GM12878 (cell line): ENCODE data around the gene AP5B1. TPM values are rescaled to one million over a fixed set of nuclear protein-coding genes. Genes with fewer than 3 reads are reported as not detected.

ENCODE experiments used
- CBX3 ChIP-seq: fragments of 200-600 bp; sonication (generic); IDR thresholded peaks from 2 replicates; pipeline ENCODE4 v1.6.1; 2016; ENCODE audit warnings: low read depth, borderline replicate concordance
- CREB1 ChIP-seq: IDR thresholded peaks from 2 replicates; pipeline ENCODE4 v1.6.1; 2012; ENCODE audit warnings: low read depth, mild to moderate bottlenecking, inconsistent platforms
- FOXM1 ChIP-seq: IDR thresholded peaks from 2 replicates; pipeline ENCODE4 v1.6.1; 2012; ENCODE audit warnings: low read depth, mild to moderate bottlenecking, inconsistent platforms, low read length, moderate library complexity
- IKZF2 ChIP-seq, 2 experiments: fragments of 450-650 bp; IDR thresholded peaks; 2 replicates each; pipeline ENCODE4 v1.6.1; 2017; ENCODE audit warnings: mild to moderate bottlenecking in 2 of 2, moderate library complexity in 2 of 2
- JUNB ChIP-seq: IDR thresholded peaks from 2 replicates; pipeline ENCODE4 v1.6.1; 2016; ENCODE audit warnings: antibody characterized with exemption, mild to moderate bottlenecking
- JUND ChIP-seq: IDR thresholded peaks from 2 replicates; pipeline ENCODE4 v1.6.1; 2012; ENCODE audit warnings: low read depth, mild to moderate bottlenecking, low read length, improper control_type of control experiment, moderate library complexity
- KLF5 ChIP-seq: fragments of 450-650 bp; IDR thresholded peaks from 2 replicates; pipeline ENCODE4 v1.6.1; 2014; ENCODE audit warnings: mild to moderate bottlenecking; ENCODE audit not compliant: partially characterized antibody
- MYC ChIP-seq: IDR thresholded peaks from 2 replicates; pipeline ENCODE4 v1.6.1; 2011; ENCODE audit warnings: mild to moderate bottlenecking, low read length, moderate library complexity, inconsistent platforms; ENCODE audit not compliant: insufficient read depth, insufficient replicate concordance, insufficient read length, severe bottlenecking
- NFIC ChIP-seq: IDR thresholded peaks from 2 replicates; pipeline ENCODE4 v1.6.1; 2012; ENCODE audit warnings: low read depth, mild to moderate bottlenecking, inconsistent platforms, low read length, moderate library complexity
- NFXL1 ChIP-seq: fragments of 450-650 bp; IDR thresholded peaks from 2 replicates; pipeline ENCODE4 v1.6.1; 2017; ENCODE audit warnings: antibody characterized with exemption, mild to moderate bottlenecking, borderline replicate concordance
- POLR2AphosphoS2 ChIP-seq: IDR thresholded peaks from 2 replicates; pipeline ENCODE4 v1.6.1; 2011; ENCODE audit warnings: low read depth, mild to moderate bottlenecking, low read length, improper control_type of control experiment, moderate library complexity
- RCOR1 ChIP-seq: conservative IDR thresholded peaks from 2 replicates; pipeline ENCODE4 v1.6.1; 2012; ENCODE audit warnings: low read depth, low read length, improper control_type of control experiment
- SP1 ChIP-seq: IDR thresholded peaks from one replicate; pipeline ENCODE4 v1.6.1; 2011; ENCODE audit warnings: low read depth, low read length
- SPI1 ChIP-seq: IDR thresholded peaks from 2 replicates; pipeline ENCODE4 v1.6.1; 2011; ENCODE audit warnings: low read depth, mild to moderate bottlenecking, low read length, moderate library complexity, borderline replicate concordance; ENCODE audit not compliant: insufficient read depth
- SREBF2 ChIP-seq: IDR thresholded peaks from 2 replicates; pipeline ENCODE4 v1.6.1; 2012; ENCODE audit warnings: mild to moderate bottlenecking, low read length
- polyA plus RNA-seq, 11 experiments: library from polyadenylated mRNA; depleted of rRNA in 4 of 11; unstranded in 6 of 11; stranded (reverse) in 5 of 11; fragments of >200 nt; fragmentation: Nextera tagmentation in 4 of 11; fragmentation: Illumina TruSeq in 1 of 11; extraction: Ambion mirVana in 4 of 11; extraction: Trizol in 1 of 11; gene quantifications; 1 replicate in 1 of 11; 2 replicates in 10 of 11; pipeline versions ENCODE4 v1.2.1 to v1.2.3, GENCODE V29; 2011 to 2016; ENCODE audit warnings: inconsistent platforms in 2 of 11, missing spikeins in 2 of 11, low read depth in 1 of 11
- total RNA-seq, 4 experiments: library from RNA; depleted of rRNA in 3 of 4; stranded (reverse); fragments of >200 nt in 3 of 4; fragmentation: Illumina TruSeq in 1 of 4; extraction: Trizol in 1 of 4; gene quantifications; 2 replicates each; pipeline versions ENCODE4 v1.2.1 to v1.2.3, GENCODE V29; 2013 to 2021
- TF ChIP-seq, protein P1 (sequence below): IDR thresholded peaks from 2 replicates; pipeline ENCODE4 v1.6.1; 2012; ENCODE audit warnings: low read depth, low read length, improper control_type of control experiment
- TF ChIP-seq, protein P2 (sequence below): IDR thresholded peaks from 2 replicates; pipeline ENCODE4 v1.6.1; 2011; ENCODE audit warnings: borderline replicate concordance, low read depth, mild to moderate bottlenecking, moderate library complexity, low read length; ENCODE audit not compliant: insufficient read depth, poor library complexity, severe bottlenecking
- TF ChIP-seq, protein P3 (sequence below): IDR thresholded peaks from 2 replicates; pipeline ENCODE4 v1.6.1; 2012; ENCODE audit warnings: low read depth, low read length, improper control_type of control experiment
- TF ChIP-seq, protein P4 (sequence below): IDR thresholded peaks from 2 replicates; pipeline ENCODE4 v1.6.1; 2011; ENCODE audit warnings: low read depth, low read length, improper control_type of control experiment, borderline replicate concordance
- TF ChIP-seq, protein P5 (sequence below): fragments of 450-650 bp; formaldehyde crosslinking; IDR thresholded peaks from 2 replicates; pipeline ENCODE4 v1.4.0; 2022; ENCODE audit warnings: mild to moderate bottlenecking, moderate library complexity
- TF ChIP-seq, protein P6 (sequence below): IDR thresholded peaks from 2 replicates; pipeline ENCODE4 v1.6.1; 2011; ENCODE audit warnings: borderline replicate concordance, low read depth, mild to moderate bottlenecking, moderate library complexity, mixed read lengths, low read length; ENCODE audit not compliant: insufficient read depth; ENCODE audit errors: extremely low read length

The AP5B1 gene
- total and polyA plus RNA-seq, 10 of the 15 experiments (the other 5 are each of a cell fraction or from before 2014, with no cell fraction given), result 0.47 to 13.1 (median 4.8) TPM

DNA sequence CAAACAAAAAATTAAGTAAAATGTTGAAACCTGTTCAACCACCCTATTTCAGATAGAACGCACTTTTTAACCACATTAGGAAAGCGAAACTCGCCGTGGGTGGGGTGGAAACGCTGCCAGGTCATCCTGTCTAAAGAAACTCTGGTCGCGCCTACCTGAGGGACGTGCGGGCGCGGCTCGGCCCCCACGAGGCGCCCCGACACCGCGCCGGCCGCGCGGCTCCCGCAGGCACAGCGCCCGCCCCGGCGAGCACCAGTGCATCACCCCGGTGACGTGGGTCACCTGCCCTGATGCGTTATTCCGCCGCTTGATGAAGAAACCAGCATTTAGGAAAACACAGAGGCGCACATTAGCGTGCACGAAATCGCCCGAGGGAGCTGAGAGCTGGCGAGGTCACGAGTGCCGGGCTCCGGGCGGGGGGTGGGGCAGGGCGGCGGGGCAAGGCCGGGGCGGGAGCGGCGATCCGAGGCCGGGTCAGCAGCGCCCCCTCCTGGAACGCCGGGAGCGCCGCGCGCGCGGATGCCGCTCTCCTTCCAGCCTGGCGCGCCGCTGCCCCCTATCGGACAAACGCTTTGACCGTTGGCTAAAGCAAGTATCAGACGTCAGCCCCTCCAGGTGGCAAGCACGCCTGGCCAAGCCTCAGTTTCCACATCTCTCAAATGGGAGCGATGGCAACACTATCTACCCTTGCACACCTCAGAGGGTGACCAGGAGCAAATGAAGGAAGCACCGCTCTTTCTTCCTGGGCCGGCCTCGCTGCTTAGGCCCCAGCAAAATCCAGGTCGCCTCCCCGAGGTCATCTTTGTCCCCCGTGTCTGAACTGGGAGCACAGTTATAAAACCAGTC, 37.3 kb upstream of the AP5B1 start (continued):
- TF ChIP-seq, protein P1, sequence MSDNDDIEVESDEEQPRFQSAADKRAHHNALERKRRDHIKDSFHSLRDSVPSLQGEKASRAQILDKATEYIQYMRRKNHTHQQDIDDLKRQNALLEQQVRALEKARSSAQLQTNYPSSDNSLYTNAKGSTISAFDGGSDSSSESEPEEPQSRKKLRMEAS, result peak; percentile 53; the same call in 1 of the 2 replicates
- no peak for TF ChIP-seq NFXL1
- TF ChIP-seq IKZF2 (IDR thresholded peaks at IDR 0.05), result no peak
- TF ChIP-seq, protein P2, sequence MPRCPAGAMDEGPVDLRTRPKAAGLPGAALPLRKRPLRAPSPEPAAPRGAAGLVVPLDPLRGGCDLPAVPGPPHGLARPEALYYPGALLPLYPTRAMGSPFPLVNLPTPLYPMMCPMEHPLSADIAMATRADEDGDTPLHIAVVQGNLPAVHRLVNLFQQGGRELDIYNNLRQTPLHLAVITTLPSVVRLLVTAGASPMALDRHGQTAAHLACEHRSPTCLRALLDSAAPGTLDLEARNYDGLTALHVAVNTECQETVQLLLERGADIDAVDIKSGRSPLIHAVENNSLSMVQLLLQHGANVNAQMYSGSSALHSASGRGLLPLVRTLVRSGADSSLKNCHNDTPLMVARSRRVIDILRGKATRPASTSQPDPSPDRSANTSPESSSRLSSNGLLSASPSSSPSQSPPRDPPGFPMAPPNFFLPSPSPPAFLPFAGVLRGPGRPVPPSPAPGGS, result no peak
- no peak for TF ChIP-seq CBX3
- TF ChIP-seq, protein P3, sequence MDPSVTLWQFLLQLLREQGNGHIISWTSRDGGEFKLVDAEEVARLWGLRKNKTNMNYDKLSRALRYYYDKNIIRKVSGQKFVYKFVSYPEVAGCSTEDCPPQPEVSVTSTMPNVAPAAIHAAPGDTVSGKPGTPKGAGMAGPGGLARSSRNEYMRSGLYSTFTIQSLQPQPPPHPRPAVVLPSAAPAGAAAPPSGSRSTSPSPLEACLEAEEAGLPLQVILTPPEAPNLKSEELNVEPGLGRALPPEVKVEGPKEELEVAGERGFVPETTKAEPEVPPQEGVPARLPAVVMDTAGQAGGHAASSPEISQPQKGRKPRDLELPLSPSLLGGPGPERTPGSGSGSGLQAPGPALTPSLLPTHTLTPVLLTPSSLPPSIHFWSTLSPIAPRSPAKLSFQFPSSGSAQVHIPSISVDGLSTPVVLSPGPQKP, result 0 out of 2 replicates have a peak, but pooled peaks have one; percentile 17
- no peak for TF ChIP-seq SPI1
- TF ChIP-seq POLR2AphosphoS2, result no peak
- TF ChIP-seq, protein P4, sequence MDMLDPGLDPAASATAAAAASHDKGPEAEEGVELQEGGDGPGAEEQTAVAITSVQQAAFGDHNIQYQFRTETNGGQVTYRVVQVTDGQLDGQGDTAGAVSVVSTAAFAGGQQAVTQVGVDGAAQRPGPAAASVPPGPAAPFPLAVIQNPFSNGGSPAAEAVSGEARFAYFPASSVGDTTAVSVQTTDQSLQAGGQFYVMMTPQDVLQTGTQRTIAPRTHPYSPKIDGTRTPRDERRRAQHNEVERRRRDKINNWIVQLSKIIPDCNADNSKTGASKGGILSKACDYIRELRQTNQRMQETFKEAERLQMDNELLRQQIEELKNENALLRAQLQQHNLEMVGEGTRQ, result no peak; the same call in 1 of the 2 replicates
- TF ChIP-seq, protein P5, sequence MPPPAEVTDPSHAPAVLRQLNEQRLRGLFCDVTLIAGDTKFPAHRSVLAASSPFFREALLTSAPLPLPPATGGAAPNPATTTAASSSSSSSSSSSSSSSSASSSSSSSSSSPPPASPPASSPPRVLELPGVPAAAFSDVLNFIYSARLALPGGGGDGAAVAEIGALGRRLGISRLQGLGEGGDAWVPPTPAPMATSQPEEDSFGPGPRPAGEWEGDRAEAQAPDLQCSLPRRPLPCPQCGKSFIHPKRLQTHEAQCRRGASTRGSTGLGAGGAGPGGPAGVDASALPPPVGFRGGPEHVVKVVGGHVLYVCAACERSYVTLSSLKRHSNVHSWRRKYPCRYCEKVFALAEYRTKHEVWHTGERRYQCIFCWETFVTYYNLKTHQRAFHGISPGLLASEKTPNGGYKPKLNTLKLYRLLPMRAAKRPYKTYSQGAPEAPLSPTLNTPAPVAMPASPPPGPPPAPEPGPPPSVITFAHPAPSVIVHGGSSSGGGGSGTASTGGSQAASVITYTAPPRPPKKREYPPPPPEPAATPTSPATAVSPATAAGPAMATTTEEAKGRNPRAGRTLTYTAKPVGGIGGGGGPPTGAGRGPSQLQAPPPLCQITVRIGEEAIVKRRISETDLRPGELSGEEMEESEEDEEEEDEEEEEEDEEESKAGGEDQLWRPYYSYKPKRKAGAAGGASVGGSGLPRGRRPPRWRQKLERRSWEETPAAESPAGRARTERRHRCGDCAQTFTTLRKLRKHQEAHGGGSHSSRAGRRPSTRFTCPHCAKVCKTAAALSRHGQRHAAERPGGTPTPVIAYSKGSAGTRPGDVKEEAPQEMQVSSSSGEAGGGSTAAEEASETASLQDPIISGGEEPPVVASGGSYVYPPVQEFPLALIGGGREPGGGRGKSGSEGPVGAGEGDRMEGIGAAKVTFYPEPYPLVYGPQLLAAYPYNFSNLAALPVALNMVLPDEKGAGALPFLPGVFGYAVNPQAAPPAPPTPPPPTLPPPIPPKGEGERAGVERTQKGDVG (CRISPR knock-in tag), result no peak
- TF ChIP-seq JUNB, result no peak
- TF ChIP-seq, protein P6, sequence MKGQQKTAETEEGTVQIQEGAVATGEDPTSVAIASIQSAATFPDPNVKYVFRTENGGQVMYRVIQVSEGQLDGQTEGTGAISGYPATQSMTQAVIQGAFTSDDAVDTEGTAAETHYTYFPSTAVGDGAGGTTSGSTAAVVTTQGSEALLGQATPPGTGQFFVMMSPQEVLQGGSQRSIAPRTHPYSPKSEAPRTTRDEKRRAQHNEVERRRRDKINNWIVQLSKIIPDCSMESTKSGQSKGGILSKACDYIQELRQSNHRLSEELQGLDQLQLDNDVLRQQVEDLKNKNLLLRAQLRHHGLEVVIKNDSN, result peak; percentile 46
- no peak for TF ChIP-seq NFIC
- no peak for TF ChIP-seq SP1
- 0 out of 2 replicates have a peak, but pooled peaks have one; percentile 27 for TF ChIP-seq FOXM1
- TF ChIP-seq CREB1, result peak; percentile 43; the same call in 1 of the 2 replicates
- TF ChIP-seq MYC, result no peak
- TF ChIP-seq JUND, result no peak
- no peak for TF ChIP-seq KLF5
- TF ChIP-seq SREBF2, result no peak
- peak; percentile 73; the same call in 1 of the 2 replicates for TF ChIP-seq RCOR1
